NCI-H128 (cell line): Measurements from ENCODE around the gene CDK5R2.

Experiments used
- DNase-seq: peaks from one replicate; lab custom pipeline; 2025; ENCODE audit not compliant: unreplicated experiment; lab: John Stamatoyannopoulos, UW

Gene CDK5R2

GRCh38 chr2:218986148-218986761, 26.8 kb downstream of the CDK5R2 start:
- DNase-seq: no peak

- DNase-seq: no peak
These were observed 28.7 kb downstream of the CDK5R2 start for GRCh38 chr2:218988164-218988563.

GRCh38 chr2:218988650-218989049, 29.2 kb downstream of the CDK5R2 start:
- DNase-seq: no peak

GRCh38 chr2:218990052-218990451, 30.6 kb downstream of the CDK5R2 start:
- DNase-seq: no peak

GRCh38 chr2:218990612-218991011, 31.1 kb downstream of the CDK5R2 start:
- no peak for DNase-seq

- no peak for DNase-seq
These were observed 32.3 kb downstream of the CDK5R2 start for GRCh38 chr2:218991674-218992168.

GRCh38 chr2:218992196-218992595, 32.7 kb downstream of the CDK5R2 start:
- no peak for DNase-seq

GRCh38 chr2:218992703-218993344, 33.4 kb downstream of the CDK5R2 start:
- DNase-seq: no peak

- DNase-seq: no peak
These were observed 34.2 kb downstream of the CDK5R2 start, which contains the start of gene CRYBA2 for GRCh38 chr2:218993345-218994315. CRYBA2 (minus strand) TSS chr2:218993422; CDS start chr2:218993176, 246 bp downstream.

GRCh38 chr2:218995561-218995960, 36.1 kb downstream of the CDK5R2 start:
- no peak for DNase-seq

GRCh38 chr2:218995972-218996711, 36.7 kb downstream of the CDK5R2 start:
- peak; percentile 50 for DNase-seq

- no peak for DNase-seq
These were observed 37.5 kb downstream of the CDK5R2 start for GRCh38 chr2:218996937-218997336.

- no peak for DNase-seq
These were observed 38.3 kb downstream of the CDK5R2 start for GRCh38 chr2:218997731-218998130.

- no peak for DNase-seq
These were observed 39.0 kb downstream of the CDK5R2 start for GRCh38 chr2:218998414-218999002.

GRCh38 chr2:218999021-218999880, 39.8 kb downstream of the CDK5R2 start:
- DNase-seq: no peak

GRCh38 chr2:218999881-219000568, 40.6 kb downstream of the CDK5R2 start:
- peak; percentile 36 for DNase-seq

GRCh38 chr2:219000569-219000960, 41.1 kb downstream of the CDK5R2 start:
- no peak for DNase-seq

- no peak for DNase-seq
These were observed 41.7 kb downstream of the CDK5R2 start for GRCh38 chr2:219001100-219001576.
